OCI-M2 (cell line): ENCODE measurements around the gene DENND4C.
"Not testable (repeated sequence)": the region's sequence is repeated elsewhere in the genome, so short reads cannot be mapped to it uniquely, and the experiment has no call there.

Source experiments
- DNase-seq: peaks from one replicate; lab custom pipeline; 2025; ENCODE audit not compliant: unreplicated experiment; lab: John Stamatoyannopoulos, UW

The DENND4C gene

DNA sequence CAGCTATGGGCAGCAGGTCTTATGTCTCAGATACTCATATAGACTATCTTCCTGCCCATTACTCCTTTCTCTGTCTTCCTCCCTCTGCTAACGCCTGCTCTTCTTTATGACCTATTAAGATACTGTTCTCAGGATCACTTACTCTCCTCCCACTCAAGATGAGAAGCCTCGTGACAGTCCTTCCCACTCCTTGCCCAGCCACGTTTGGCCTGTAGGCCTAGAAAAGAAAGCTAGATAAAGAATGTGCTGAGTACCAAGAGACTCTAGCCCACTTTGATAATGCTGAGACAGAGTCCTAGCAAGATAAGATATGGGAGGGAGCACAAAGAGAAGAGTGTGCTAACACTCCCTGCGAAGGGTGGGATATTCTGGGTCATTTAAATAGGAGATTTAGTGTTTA lies 6.8 kb upstream of the DENND4C start:
- DNase-seq = no peak

DNA sequence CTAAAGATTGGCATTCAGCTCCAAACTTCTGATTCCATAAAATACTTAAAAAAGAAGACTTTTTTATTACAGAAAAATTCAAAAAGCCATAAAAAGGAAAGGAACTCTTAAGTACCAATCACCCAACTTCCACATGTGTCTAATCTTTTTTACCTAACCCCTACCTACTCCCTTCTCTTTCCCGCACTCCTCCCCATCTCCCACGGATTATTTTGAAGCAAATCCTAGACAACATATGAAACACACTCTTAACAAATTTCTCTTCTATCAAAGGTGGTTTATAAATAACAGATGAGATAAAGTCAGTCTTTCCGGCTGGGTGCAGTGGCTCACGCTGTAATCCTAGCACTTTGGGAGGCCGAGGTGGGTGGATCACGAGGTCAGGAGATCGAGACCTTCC lies 5.9 kb upstream of the DENND4C start:
- no peak for DNase-seq

DNA sequence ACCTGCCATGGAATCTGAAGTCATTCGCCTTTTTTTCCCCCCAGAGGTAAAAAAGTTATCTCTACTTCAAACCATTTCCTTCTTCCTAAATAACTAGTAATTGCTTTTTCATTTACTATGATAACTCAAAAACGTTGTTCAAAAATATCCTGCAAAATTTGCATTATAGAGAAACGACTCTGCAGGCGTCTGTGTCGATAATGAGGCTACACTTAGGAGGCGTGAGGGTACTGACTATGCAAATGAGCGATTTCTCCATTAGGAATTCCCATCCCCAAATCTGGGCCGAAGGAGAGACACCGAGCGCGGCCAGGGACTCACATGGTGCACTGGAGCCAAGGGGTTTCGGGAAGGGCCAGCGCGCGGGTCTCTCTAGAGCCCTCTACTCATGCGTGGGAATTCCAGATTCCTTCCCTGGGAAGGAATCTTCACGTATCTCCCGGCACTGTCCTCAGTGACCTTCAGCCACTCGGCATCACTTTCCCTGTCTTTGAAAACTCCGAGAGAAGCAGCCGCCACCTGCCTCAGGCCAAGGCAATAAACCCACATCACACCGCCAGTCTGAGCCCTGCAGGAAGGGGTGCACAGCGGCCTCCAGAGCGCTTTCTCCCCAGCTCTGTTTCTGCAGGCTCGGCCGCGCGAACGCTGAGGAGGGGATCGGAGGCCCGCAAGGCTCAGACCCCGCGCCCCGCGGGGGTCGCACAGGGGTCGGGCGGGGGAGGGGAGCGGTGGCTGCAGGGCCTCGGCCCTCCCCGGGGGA lies 718 bp upstream of the DENND4C start:
- DNase-seq = no peak

GRCh38 chr9:19231126-19231903 lies 822 bp downstream of the DENND4C start:
- DNase-seq = no peak

DNA sequence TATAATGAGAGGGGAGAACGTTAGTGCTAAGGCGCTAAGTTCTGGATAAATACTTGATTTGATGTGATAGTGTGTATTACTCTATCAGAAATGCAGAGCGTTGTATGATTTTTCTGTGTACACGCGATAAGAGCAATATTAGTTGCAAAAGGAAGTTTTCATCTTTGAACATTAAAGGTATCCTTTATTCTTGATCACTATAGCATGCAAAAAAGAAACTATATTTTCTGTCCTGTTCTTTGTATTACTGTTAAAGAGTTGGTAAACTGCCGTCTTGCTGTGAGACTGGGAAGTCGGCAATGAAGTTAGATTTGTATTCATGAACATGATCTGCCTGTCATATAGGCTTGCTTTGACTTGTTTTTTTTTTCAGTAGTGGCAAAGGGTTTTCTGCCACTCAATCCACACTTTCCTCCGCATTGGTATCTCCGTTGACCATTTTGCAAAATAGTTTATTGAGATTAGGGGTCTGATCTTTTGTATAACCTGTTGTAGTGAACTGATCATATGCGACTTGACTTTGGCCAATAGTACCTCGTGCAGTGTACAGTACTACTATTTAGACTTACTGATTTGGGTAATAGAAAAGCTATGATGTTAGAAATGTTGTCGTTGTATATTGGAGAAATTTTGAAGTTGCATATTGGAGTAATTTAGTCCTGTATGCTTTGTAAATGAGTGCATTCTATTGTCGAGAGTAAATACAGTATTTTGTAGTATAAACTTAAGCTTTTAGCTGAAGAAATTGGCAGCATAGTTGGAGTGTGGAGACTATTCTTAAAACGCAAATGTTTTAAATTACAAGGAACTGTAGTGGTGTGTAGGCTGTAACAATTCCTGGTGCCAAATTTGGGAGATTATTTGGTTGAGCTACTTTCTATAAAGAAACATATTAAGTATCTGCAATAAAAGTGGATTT lies 1.7 kb downstream of the DENND4C start:
- peak; percentile 13 for DNase-seq

GRCh38 chr9:19232823-19233194 lies 2.3 kb downstream of the DENND4C start:
- DNase-seq = no peak

DNA sequence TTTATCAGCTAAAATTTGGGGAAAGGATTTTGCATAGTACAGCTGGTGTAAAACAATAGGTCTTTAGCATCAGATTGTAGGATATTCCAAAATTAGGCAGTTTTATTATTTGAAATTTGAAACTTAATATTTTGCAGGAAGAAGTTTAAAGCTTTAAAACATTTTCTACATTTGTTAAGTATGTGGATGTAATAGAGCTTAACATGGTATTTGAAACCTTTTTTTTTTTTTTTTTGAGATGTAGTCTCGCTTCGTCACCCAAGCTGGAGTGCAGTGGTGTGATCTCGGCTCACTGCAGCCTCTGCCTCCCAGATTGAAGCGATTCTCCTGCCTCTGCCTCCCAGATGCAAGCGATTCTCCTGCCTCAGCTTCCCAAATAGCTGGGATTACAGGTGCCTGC lies 2.9 kb downstream of the DENND4C start:
- DNase-seq = no peak

GRCh38 chr9:19239955-19240354 lies 9.5 kb downstream of the DENND4C start:
- no peak for DNase-seq

DNA sequence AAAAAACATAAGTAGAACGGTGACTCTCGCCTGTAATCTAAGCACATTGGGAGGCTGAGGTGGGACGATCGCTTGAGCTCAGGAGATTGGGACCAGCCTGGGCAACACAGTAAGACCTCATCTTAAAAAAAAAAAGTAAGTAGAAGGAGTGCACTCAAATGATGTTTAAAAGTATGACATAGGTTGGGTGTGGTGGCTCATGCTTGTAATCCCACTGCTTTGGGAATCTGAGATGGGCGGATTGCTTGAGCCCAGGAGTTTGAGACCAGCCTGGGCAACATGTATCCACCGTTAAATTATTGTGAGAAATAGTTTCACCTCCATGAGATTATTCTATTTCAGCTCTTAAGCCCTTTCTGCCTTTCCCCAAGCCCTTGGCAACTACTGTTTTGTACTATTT lies 11.2 kb downstream of the DENND4C start:
- no peak for DNase-seq

DNA sequence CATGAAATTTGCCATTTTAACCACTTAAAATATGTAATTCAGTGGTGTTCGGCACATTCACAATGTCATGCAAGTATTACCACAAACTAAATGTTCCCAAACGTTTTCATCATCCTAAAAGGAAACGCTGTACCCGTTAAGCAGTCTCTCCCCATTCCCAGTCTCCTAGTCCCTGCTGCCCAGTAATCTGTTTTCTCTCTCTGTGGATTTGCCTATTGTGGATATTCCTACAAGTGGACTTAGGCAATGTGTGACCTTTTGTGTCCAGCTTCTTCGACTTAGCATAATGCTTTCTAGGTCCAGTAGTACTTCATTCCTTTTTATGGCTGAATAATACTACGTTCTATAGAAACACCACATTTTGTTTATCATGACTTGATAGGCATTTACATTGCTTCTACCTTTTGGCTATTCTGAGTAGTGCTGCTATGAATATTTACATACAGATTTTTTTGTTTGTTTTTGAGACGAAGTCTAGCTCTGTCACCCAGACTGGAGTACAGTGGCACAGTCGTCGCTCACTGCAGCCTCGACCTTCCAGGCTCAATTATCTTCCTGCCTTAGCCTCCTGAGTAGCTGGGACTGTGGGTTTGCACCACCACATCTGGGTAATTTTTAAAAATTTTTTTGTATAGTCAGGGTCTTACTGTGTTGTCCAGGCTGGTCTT lies 13.0 kb downstream of the DENND4C start:
- no peak for DNase-seq

- no peak for DNase-seq
Measured at GRCh38 chr9:19246891-19247290, 16.4 kb downstream of the DENND4C start.

GRCh38 chr9:19247420-19247819 lies 16.9 kb downstream of the DENND4C start:
- DNase-seq = no peak

DNA sequence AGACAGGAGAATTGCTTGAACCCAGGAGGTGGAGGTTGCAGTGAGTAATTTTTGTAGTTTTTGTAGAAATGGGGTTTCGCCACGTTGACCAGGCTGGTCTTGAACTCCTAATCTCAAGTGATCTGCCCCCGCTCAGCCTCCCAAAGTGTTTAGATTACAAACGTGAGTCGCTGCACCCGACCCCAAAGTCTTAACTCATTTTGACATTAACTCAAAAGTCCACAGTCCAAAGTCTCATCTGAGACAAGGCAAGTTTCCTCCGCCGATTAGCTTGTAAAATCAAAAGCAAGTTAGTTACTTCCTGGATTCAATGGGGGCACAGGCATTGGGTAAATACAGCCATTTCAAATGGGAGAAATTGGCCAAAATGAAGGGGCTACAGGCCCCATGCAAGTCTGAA lies 19.9 kb downstream of the DENND4C start:
- DNase-seq = not testable (repeated sequence)

DNA sequence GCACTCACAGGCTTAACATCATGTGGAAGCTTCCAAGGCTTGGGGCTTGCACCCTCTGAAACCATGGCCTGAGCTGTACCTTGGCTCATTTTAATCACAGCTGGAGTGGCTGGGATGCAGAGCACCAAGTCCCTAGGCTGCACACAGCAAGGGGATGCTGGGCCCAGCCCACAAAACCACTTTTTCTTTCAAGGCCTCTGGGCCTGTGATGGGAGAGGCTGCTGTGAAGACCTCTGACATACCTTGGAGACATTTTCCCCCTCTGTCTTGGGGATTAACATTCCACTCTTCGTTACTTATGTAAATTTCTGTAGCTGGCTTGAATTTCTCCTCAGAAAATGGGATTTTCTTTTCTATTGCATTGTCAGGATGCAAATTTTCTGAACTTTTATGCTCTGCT lies 20.7 kb downstream of the DENND4C start:
- DNase-seq = not testable (repeated sequence)

- DNase-seq = not testable (repeated sequence)
Measured at GRCh38 chr9:19251622-19252021, 21.1 kb downstream of the DENND4C start.

DNA sequence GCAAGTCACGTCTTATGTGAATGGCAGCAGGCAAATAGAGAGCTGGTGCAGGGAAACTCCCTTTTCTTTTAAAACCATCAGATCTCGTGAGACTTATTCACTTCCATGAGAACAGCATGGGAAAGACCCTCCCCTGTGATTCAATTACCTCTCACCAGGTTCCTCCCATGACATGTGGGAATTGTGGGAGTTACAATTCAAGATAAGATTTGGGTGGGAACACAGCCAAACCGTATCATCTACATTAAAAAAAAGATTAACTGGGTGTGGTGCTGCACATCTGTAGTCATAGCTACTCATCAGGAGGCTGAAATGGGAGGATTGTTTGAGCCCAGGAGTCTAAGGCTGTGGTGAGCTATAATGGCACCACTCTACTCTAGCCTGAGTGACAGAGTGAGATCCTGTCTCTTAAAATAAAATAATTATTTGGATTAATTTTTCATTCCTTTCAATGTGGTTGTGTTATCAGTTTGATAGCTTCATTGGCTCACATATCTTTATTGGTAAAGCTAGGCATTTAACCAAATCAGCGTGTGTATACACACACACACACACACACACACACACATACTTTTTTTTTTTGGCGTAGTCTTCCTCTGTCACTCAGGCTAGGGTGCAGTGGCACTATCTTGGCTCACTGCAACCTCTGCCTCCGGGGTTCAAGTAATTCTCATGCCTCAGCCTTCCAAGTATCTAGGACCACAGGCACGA lies 21.8 kb downstream of the DENND4C start:
- no peak for DNase-seq

GRCh38 chr9:19252885-19253219 lies 22.4 kb downstream of the DENND4C start:
- DNase-seq = no peak

DNA sequence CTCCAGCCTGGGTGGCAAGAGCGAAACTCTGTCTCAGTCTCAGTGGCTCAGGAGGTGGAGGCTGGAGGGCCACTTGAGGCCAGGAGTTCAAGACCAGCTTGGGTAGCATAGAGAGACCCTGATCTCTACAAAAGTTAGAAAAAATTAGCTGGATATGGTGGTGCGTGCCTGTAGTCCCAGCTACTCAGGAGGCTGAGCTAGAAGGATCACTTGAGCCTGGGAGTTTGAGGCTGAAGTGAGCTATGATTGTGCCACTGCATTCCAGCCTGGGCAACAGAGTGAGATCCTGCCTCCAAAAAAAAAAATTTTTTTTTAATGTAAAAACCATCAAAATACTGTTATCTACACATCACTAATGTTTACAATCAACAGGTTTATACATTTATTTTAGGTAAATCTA lies 24.6 kb downstream of the DENND4C start:
- no peak for DNase-seq

- DNase-seq = no peak
Measured at GRCh38 chr9:19255821-19256220, 25.3 kb downstream of the DENND4C start.

GRCh38 chr9:19259665-19260255 lies 29.3 kb downstream of the DENND4C start:
- not testable (repeated sequence) for DNase-seq
